GM23248 (cell line): ENCODE data around the gene MFAP5. TPM values are rescaled to one million over a fixed set of nuclear protein-coding genes. Genes with fewer than 3 reads are reported as not detected.

Experiments used
- DNase-seq: peaks from one replicate; pipeline ENCODE4 v3.0.0-alpha.2; 2015
- H2AFZ ChIP-seq: fragments of 200-600 bp; sonication (generic); 2 replicates; pipeline ENCODE4 v1.6.1; 2016; ENCODE audit warnings: antibody characterized with exemption
- H3F3A ChIP-seq: fragments of 200-600 bp; sonication (generic); 2 replicates; pipeline ENCODE4 v1.6.1; 2016; ENCODE audit warnings: mild to moderate bottlenecking, antibody characterized with exemption, mixed run types; ENCODE audit not compliant: insufficient read depth
- H3K27ac ChIP-seq: fragments of 200-600 bp; sonication (generic); 2 replicates; pipeline ENCODE4 v1.5.1; 2016; ENCODE audit warnings: mild to moderate bottlenecking
- H3K27me3 ChIP-seq: fragments of 200-600 bp; sonication (generic); replicated peaks from 2 replicates; pipeline ENCODE4 v1.6.1; 2016; ENCODE audit warnings: mild to moderate bottlenecking; ENCODE audit not compliant: insufficient read depth
- H3K36me3 ChIP-seq: fragments of 200-600 bp; sonication (generic); 2 replicates; pipeline ENCODE4 v1.6.1; 2016; ENCODE audit warnings: low read depth, mild to moderate bottlenecking
- H3K4me1 ChIP-seq: fragments of 200-600 bp; sonication (generic); 2 replicates; pipeline ENCODE4 v1.6.1; 2016; ENCODE audit warnings: mild to moderate bottlenecking; ENCODE audit not compliant: insufficient read depth
- H3K4me2 ChIP-seq: fragments of 200-600 bp; sonication (generic); one replicate; pipeline ENCODE4 v1.6.1; 2016; ENCODE audit warnings: mild to moderate bottlenecking; ENCODE audit not compliant: unreplicated experiment
- H3K4me3 ChIP-seq: fragments of 200-600 bp; sonication (generic); 2 replicates; pipeline ENCODE4 v1.5.1; 2016; ENCODE audit warnings: mild to moderate bottlenecking
- H3K79me2 ChIP-seq: fragments of 200-600 bp; sonication (generic); 2 replicates; pipeline ENCODE4 v1.6.1; 2016; ENCODE audit warnings: mild to moderate bottlenecking; ENCODE audit not compliant: insufficient read depth
- H3K9ac ChIP-seq: fragments of 200-600 bp; sonication (generic); 2 replicates; pipeline ENCODE4 v1.6.1; 2016; ENCODE audit warnings: mild to moderate bottlenecking
- H3K9me2 ChIP-seq: fragments of 200-600 bp; sonication (generic); 2 replicates; pipeline ENCODE4 v1.6.1; 2016; ENCODE audit warnings: mixed run types, mild to moderate bottlenecking, moderate library complexity; ENCODE audit not compliant: insufficient read depth
- H3K9me3 ChIP-seq: fragments of 200-600 bp; sonication (generic); one replicate; pipeline ENCODE4 v1.6.1; 2017; ENCODE audit warnings: low read depth
- H4K20me1 ChIP-seq: fragments of 200-600 bp; sonication (generic); 2 replicates; pipeline ENCODE4 v1.6.0; 2016; ENCODE audit not compliant: insufficient read depth
- EZH2 ChIP-seq: fragments of 200-600 bp; sonication (generic); IDR thresholded peaks from 2 replicates; pipeline ENCODE4 v1.6.1; 2018; ENCODE audit warnings: antibody characterized with exemption, mild to moderate bottlenecking; ENCODE audit not compliant: insufficient read depth, poor library complexity, severe bottlenecking
- EZH2phosphoT487 ChIP-seq: fragments of 200-600 bp; sonication (generic); IDR thresholded peaks from 2 replicates; pipeline ENCODE4 v1.6.1; 2018; ENCODE audit warnings: antibody characterized with exemption, moderate library complexity, mild to moderate bottlenecking, low read depth; ENCODE audit not compliant: insufficient read depth
- WGBS, 2 experiments: methylation state at CpG; one replicate each; pipeline ENCODE4 v1.1.6; 2015 to 2017; ENCODE audit warnings: low lambda C conversion rate in 2 of 2, low coverage in 1 of 2; ENCODE audit errors: missing lambda C conversion rate in 2 of 2; 5-methylcytosine and 5-hydroxymethylcytosine counted together
- in situ Hi-C: fragments of 300-500 bp; cut with MboI; formaldehyde crosslinking; loops from 2 replicates; pipeline ENCODE4 v1.15.0; 2020
- polyA plus RNA-seq: library from polyadenylated mRNA; unstranded; fragments of >200 nt; fragmentation: Nextera tagmentation; extraction: Ambion mirVana; gene quantifications from 2 replicates; pipeline ENCODE4 v1.2.1, GENCODE V29; 2016
- total RNA-seq: library from RNA; depleted of rRNA; stranded (reverse); fragments of >200 nt; shearing (Covaris generic); gene quantifications from 2 replicates; pipeline ENCODE4 v1.2.3, GENCODE V29; 2014

Gene MFAP5
- total and polyA plus RNA-seq, 2 experiments from 2014 or later = 390 to 679 TPM

DNA sequence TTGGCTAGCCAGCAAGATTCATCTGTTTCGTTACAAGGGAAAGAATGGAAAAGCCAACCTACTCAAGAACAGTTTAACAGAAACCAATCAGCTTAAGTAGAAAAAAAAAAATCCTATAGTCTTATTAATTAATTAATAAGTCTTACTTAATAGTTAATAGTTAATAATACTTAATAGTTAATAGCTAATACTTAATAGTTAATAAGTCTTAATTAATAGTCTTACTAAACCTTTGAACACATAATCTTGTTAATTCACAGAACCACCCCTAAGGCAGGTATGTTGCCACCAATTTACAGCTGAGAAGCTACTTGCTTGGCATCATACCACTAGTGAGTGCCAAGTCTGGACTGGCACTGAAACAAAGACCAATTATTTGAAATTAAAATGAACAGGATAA, 19.9 kb downstream of the MFAP5 start:
- no peak overlapping the region for H3K27ac ChIP-seq
- no peaks in the 10 kb centered on the region for H3K9me2 ChIP-seq
- no peaks in the 10 kb centered on the region for H4K20me1 ChIP-seq
- 89 to 96% methylated on average over 1 of the region's 1 CpG for WGBS, 2 experiments
- H3K79me2 ChIP-seq = no peaks in the 10 kb centered on the region
- in situ Hi-C loops = no loop called here
- no peak overlapping the region for H3K9ac ChIP-seq
- H3K36me3 ChIP-seq = peaks cover 17% of the 10 kb centered on the region
- no peak overlapping the region for H2AFZ ChIP-seq
- no peak for TF ChIP-seq EZH2phosphoT487
- TF ChIP-seq EZH2 = no peak
- H3K4me1 ChIP-seq = no peaks in the 10 kb centered on the region
- no peak for DNase-seq
- H3F3A ChIP-seq = peaks cover 9% of the 10 kb centered on the region; the same call in 1 of the 2 replicates
- H3K4me2 ChIP-seq = no peak overlapping the region
- no peaks in the 10 kb centered on the region for H3K9me3 ChIP-seq
- H3K4me3 ChIP-seq = no peak overlapping the region
- no peaks in the 10 kb centered on the region for H3K27me3 ChIP-seq

- H3K27me3 ChIP-seq = no peaks in the 10 kb centered on the region
- no peak for TF ChIP-seq EZH2
- TF ChIP-seq EZH2phosphoT487 = no peak
- in situ Hi-C loops = no loop called here
Measured at GRCh38 chr12:8639936-8640335, 22.7 kb downstream of the MFAP5 start.

GRCh38 chr12:8638951-8639350, 23.7 kb downstream of the MFAP5 start:
- WGBS, 2 experiments = 59 to 62% methylated on average over 4 of the region's 4 CpGs

More at GRCh38 chr12:8639936-8640335, 22.7 kb downstream of the MFAP5 start:
- Histone ChIP-seq H3K27ac (no peak overlapping the region), H3K9ac (no peak overlapping the region), H3K4me2 (no peak overlapping the region), H4K20me1 (no peaks in the 10 kb centered on the region), H3K9me2 (no peaks in the 10 kb centered on the region), H3K4me1 (no peaks in the 10 kb centered on the region), H3F3A (peaks cover 3% of the 10 kb centered on the region; the same call in 1 of the 2 replicates), H3K4me3 (no peak overlapping the region), H3K9me3 (no peaks in the 10 kb centered on the region), H3K79me2 (no peaks in the 10 kb centered on the region), H2AFZ (no peak overlapping the region), H3K36me3 (no peaks in the 10 kb centered on the region)
- no peak for DNase-seq
- 80 to 96% methylated on average over 2 of the region's 2 CpGs for WGBS, 2 experiments

GRCh38 chr12:8637666-8638065, 25.0 kb downstream of the MFAP5 start:
- in situ Hi-C loops = no loop called here
- H3K36me3 ChIP-seq = no peaks in the 10 kb centered on the region
- TF ChIP-seq EZH2phosphoT487 (no peak), EZH2 (no peak)

More at GRCh38 chr12:8638951-8639350, 23.7 kb downstream of the MFAP5 start:
- Histone ChIP-seq H2AFZ (no peak overlapping the region), H3K36me3 (no peaks in the 10 kb centered on the region), H3K4me2 (no peak overlapping the region), H3K4me3 (no peak overlapping the region), H3K4me1 (no peaks in the 10 kb centered on the region), H4K20me1 (no peaks in the 10 kb centered on the region), H3K9me2 (no peaks in the 10 kb centered on the region), H3K27me3 (no peaks in the 10 kb centered on the region), H3K9me3 (no peaks in the 10 kb centered on the region), H3K27ac (no peak overlapping the region), H3K9ac (no peak overlapping the region), H3F3A (no peaks in the 10 kb centered on the region; the same call in 1 of the 2 replicates), H3K79me2 (no peaks in the 10 kb centered on the region)
- no peak for TF ChIP-seq EZH2
- TF ChIP-seq EZH2phosphoT487 = no peak
- in situ Hi-C loops = no loop called here
- no peak for DNase-seq

GRCh38 chr12:8637244-8637643, 25.4 kb downstream of the MFAP5 start:
- in situ Hi-C loops = no loop called here
- 81 to 84% methylated on average over 7 of the region's 7 CpGs for WGBS, 2 experiments
- no peak overlapping the region for H3K27ac ChIP-seq

More at GRCh38 chr12:8637666-8638065, 25.0 kb downstream of the MFAP5 start:
- Histone ChIP-seq H3K4me1 (no peaks in the 10 kb centered on the region), H3F3A (no peaks in the 10 kb centered on the region), H3K9me3 (no peaks in the 10 kb centered on the region), H3K4me2 (no peak overlapping the region), H3K4me3 (no peak overlapping the region), H3K27me3 (no peaks in the 10 kb centered on the region), H3K9me2 (no peaks in the 10 kb centered on the region), H3K9ac (no peak overlapping the region), H2AFZ (no peak overlapping the region), H3K79me2 (no peaks in the 10 kb centered on the region), H3K27ac (no peak overlapping the region), H4K20me1 (no peaks in the 10 kb centered on the region)
- no peak for DNase-seq
- WGBS, 2 experiments = 86 to 88% methylated on average over 4 of the region's 4 CpGs

More at GRCh38 chr12:8637244-8637643, 25.4 kb downstream of the MFAP5 start:
- TF ChIP-seq EZH2 (no peak), EZH2phosphoT487 (no peak)
- Histone ChIP-seq H3K4me1 (no peaks in the 10 kb centered on the region), H3K4me3 (no peak overlapping the region), H3K4me2 (no peak overlapping the region), H4K20me1 (no peaks in the 10 kb centered on the region), H3F3A (no peaks in the 10 kb centered on the region), H3K36me3 (no peaks in the 10 kb centered on the region), H3K79me2 (no peaks in the 10 kb centered on the region), H3K9me2 (no peaks in the 10 kb centered on the region), H2AFZ (no peak overlapping the region), H3K9me3 (no peaks in the 10 kb centered on the region), H3K27me3 (no peaks in the 10 kb centered on the region), H3K9ac (no peak overlapping the region)
- no peak for DNase-seq
